ENCODE measurements around the gene SLCO3A1.

The SLCO3A1 gene

GRCh38 chr15:92002666-92003065 lies 149.2 kb downstream of the SLCO3A1 start:
- H3K4me3 ChIP-seq (ENCODE audit: low read length), result no peak overlapping the region
- no peak for TF ChIP-seq ZNF274 (IDR thresholded peaks at IDR 0.05; ENCODE audit: low read depth, low read length)

- H3K4me3 ChIP-seq (ENCODE audit: low read length), result no peak overlapping the region
- no peak for TF ChIP-seq ZNF274 (IDR thresholded peaks at IDR 0.05; ENCODE audit: low read depth, low read length)
Observed at GRCh38 chr15:92003515-92004067, 150.1 kb downstream of the SLCO3A1 start.

- H3K4me3 ChIP-seq (ENCODE audit: low read length), result no peak overlapping the region
- TF ChIP-seq ZNF274 (IDR thresholded peaks at IDR 0.05; ENCODE audit: low read depth, low read length), result no peak
Observed at GRCh38 chr15:92005154-92005553, 151.6 kb downstream of the SLCO3A1 start.

GRCh38 chr15:92006186-92007028 lies 152.9 kb downstream of the SLCO3A1 start:
- no peak overlapping the region for H3K4me3 ChIP-seq (ENCODE audit: low read length)
- no peak for TF ChIP-seq ZNF274 (IDR thresholded peaks at IDR 0.05; ENCODE audit: low read depth, low read length)

GRCh38 chr15:92009162-92009561 lies 155.7 kb downstream of the SLCO3A1 start:
- TF ChIP-seq ZNF274 (IDR thresholded peaks at IDR 0.05; ENCODE audit: low read depth, low read length), result no peak
- no peak overlapping the region for H3K4me3 ChIP-seq (ENCODE audit: low read length)

GRCh38 chr15:92011611-92012367 lies 158.3 kb downstream of the SLCO3A1 start:
- TF ChIP-seq ZNF274 (IDR thresholded peaks at IDR 0.05; ENCODE audit: low read depth, low read length), result no peak
- no peak overlapping the region for H3K4me3 ChIP-seq (ENCODE audit: low read length)

- no peak overlapping the region for H3K4me3 ChIP-seq (ENCODE audit: low read length)
- no peak for TF ChIP-seq ZNF274 (IDR thresholded peaks at IDR 0.05; ENCODE audit: low read depth, low read length)
Observed at GRCh38 chr15:92012368-92012629, 158.8 kb downstream of the SLCO3A1 start.

GRCh38 chr15:92012881-92013280 lies 159.4 kb downstream of the SLCO3A1 start:
- no peak overlapping the region for H3K4me3 ChIP-seq (ENCODE audit: low read length)
- TF ChIP-seq ZNF274 (IDR thresholded peaks at IDR 0.05; ENCODE audit: low read depth, low read length), result no peak

GRCh38 chr15:92014281-92015030 lies 160.9 kb downstream of the SLCO3A1 start:
- TF ChIP-seq ZNF274 (IDR thresholded peaks at IDR 0.05; ENCODE audit: low read depth, low read length), result no peak
- H3K4me3 ChIP-seq (ENCODE audit: low read length), result no peak overlapping the region

- no peak for TF ChIP-seq ZNF274 (IDR thresholded peaks at IDR 0.05; ENCODE audit: low read depth, low read length)
- no peak overlapping the region for H3K4me3 ChIP-seq (ENCODE audit: low read length)
Observed at GRCh38 chr15:92017882-92018534, 164.5 kb downstream of the SLCO3A1 start.

GRCh38 chr15:92018535-92019239 lies 165.2 kb downstream of the SLCO3A1 start:
- TF ChIP-seq ZNF274 (IDR thresholded peaks at IDR 0.05; ENCODE audit: low read depth, low read length), result no peak
- H3K4me3 ChIP-seq (ENCODE audit: low read length), result no peak overlapping the region

GRCh38 chr15:92019706-92020105 lies 166.2 kb downstream of the SLCO3A1 start:
- no peak overlapping the region for H3K4me3 ChIP-seq (ENCODE audit: low read length)
- TF ChIP-seq ZNF274 (IDR thresholded peaks at IDR 0.05; ENCODE audit: low read depth, low read length), result no peak

GRCh38 chr15:92020207-92020606 lies 166.7 kb downstream of the SLCO3A1 start:
- no peak overlapping the region for H3K4me3 ChIP-seq (ENCODE audit: low read length)
- TF ChIP-seq ZNF274 (IDR thresholded peaks at IDR 0.05; ENCODE audit: low read depth, low read length), result no peak

Data from GM08714 (cell line).